GM12892 (cell line): ENCODE measurements around the gene CH25H.

Source experiments
- POLR2AphosphoS5 ChIP-seq: IDR thresholded peaks from 2 replicates; pipeline ENCODE4 v1.6.1; 2011; ENCODE audit warnings: low read depth, low read length, control low read depth
- TAF1 ChIP-seq: IDR thresholded peaks from 2 replicates; pipeline ENCODE4 v1.6.1; 2011; ENCODE audit warnings: low read depth, mild to moderate bottlenecking, control low read depth, low read length, borderline replicate concordance

DNA sequence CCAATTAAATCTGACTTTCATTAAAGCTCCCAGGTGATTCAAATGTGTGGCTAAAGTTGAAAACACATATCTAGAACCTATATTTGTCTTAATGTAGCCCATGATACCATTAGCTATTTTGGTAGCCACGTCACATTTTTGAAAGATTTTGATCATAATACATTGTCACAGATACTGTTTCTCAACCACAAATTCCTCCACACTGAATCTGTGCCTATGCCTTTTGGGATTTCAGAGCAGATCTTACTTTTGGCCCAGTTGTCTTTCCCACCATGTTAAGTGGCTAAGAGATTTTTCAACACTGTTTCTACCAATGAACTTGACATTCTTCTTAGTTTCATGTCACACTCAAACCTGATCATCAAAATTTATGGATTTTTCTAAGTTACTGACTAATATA, 47.4 kb downstream of the CH25H start:
- TF ChIP-seq POLR2AphosphoS5 (no peak), TAF1 (no peak)
